Peyer's patch (tissue), 4 donors: ENCODE results near the gene CALCA. TPM values are rescaled to one million over a fixed set of nuclear protein-coding genes. Genes with fewer than 3 reads are reported as not detected.
"Not testable (repeated sequence)": the region's sequence is repeated elsewhere in the genome, so short reads cannot be mapped to it uniquely, and the experiment has no call there.

ENCODE experiments used
- DNase-seq, 3 donors: peaks; one replicate each; pipeline ENCODE4 v3.0.0-alpha.2; 2017 to 2019
- H3K27ac ChIP-seq, 4 donors: fragments of 200-600 bp; sonication (generic); one replicate each; pipeline ENCODE4 v1.5.1; 2016 to 2019
- H3K27me3 ChIP-seq, 2 donors: fragments of 200-600 bp; sonication (generic); one replicate each; pipeline ENCODE4 v1.5.1; 2019
- H3K36me3 ChIP-seq, 3 donors: fragments of 200-600 bp; sonication (generic); one replicate each; pipeline ENCODE4 v1.5.1; 2016 to 2019
- H3K4me1 ChIP-seq, 4 donors: fragments of 200-600 bp; sonication (generic); one replicate each; pipeline ENCODE4 v1.5.1; 2016 to 2019
- H3K4me3 ChIP-seq, 4 donors: fragments of 200-600 bp; sonication (generic); 1 replicate in 3 of 4; 2 replicates in 1 of 4; pipeline ENCODE4 v1.5.1; 2016 to 2019; ENCODE audit warnings: mild to moderate bottlenecking in 1 of 4
- H3K9me3 ChIP-seq, 4 donors: fragments of 200-600 bp; sonication (generic); one replicate each; pipeline ENCODE4 v1.5.1; 2016 to 2019; ENCODE audit warnings: mild to moderate bottlenecking in 1 of 4
- CTCF ChIP-seq, 6 experiments: fragments of 450-650 bp in 4 of 6; fragments of 200-600 bp in 2 of 6; sonication (generic) in 1 of 6; IDR thresholded peaks; one replicate each; pipeline ENCODE4 v1.5.1; 2017 to 2019; ENCODE audit warnings: antibody characterized with exemption in 6 of 6, mild to moderate bottlenecking in 3 of 6, moderate library complexity in 1 of 6
- POLR2A ChIP-seq, 2 donors: fragments of 450-650 bp; IDR thresholded peaks; one replicate each; pipeline ENCODE4 v1.5.1; 2017; ENCODE audit warnings: antibody characterized with exemption in 2 of 2, mild to moderate bottlenecking in 2 of 2, moderate library complexity in 2 of 2
- total RNA-seq, 4 donors: library from RNA; depleted of rRNA; stranded (reverse); fragments of >200 nt; gene quantifications; one replicate each; pipeline ENCODE4 v1.1.0, GENCODE V29; 2016

CALCA gene, protein sequence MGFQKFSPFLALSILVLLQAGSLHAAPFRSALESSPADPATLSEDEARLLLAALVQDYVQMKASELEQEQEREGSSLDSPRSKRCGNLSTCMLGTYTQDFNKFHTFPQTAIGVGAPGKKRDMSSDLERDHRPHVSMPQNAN
- not detected for total RNA-seq

DNA sequence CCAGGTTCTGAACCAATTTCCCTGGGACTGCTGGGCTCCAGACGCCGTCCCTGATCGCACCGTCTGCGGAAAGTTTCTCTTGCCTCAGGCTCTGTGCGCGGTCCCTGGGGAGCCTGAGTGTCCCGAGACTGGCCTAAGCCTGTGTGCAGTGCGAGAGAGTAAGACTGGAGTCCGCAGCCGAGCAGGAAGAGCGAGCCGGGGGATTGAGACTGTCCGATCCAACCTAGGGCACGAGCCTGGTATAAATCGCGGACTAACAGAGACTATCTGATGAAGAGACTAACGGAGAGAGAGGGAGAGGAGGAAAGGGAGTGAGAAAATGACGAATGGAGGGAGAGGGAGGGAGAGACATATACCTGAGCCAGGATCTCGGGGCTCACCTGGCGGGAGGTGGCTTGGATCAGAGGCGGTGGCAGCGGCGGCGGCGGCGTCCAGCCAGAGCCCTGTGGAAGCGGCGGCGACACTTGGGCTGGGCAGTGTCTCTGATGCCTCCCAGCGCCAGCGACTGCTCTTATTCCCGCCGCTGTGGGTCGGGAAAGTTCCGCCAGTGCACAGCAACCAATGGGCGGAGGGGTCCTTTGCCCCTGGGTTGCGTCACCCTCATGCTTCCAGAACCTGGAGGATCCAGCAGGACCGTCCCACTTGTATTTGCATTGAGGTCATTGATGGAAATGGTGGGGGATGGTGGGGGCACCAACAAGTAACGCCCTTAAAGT lies at the start of gene CALCA:
TSS of gene CALCA (minus strand) at position 487 of the 716 bp plus-strand sequence. CDS start 1,159 bp downstream, outside the sequence.
- H3K4me1 ChIP-seq, result peaks cover 0 to 21% (median 15%) of the 10 kb centered on the region in 4 donors
- TF ChIP-seq POLR2A (IDR thresholded peaks at IDR 0.05), result no peak
- H3K9me3 ChIP-seq, result no peaks in the 10 kb centered on the region
- H3K36me3 ChIP-seq, result no peaks in the 10 kb centered on the region
- H3K27me3 ChIP-seq, result peaks cover 0 to 20% of the 10 kb centered on the region in 2 donors
- DNase-seq, result no peak
- no peak within 1 kb of the TSS for H3K4me3 ChIP-seq
- no peak within 1 kb of the TSS for H3K27ac ChIP-seq

DNA sequence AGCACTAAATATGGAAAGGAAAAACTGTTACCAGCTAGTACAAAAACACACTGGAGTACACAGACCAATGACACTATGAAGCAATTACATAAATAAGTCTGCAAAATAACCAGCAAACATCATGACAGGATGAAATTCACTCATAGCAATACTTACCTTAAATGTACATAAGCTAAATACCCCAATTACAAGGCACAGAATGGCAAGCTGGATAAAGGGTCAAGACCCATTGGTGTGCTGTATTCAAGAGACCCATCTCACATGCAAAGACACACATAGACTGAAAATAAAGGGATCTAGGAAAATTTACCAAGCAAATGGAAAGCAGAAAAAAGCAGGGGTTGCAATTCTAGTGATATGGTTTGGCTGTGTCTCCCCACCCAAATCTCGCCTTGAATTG lies 44.0 kb upstream of the CALCA start:
- TF ChIP-seq POLR2A (IDR thresholded peaks at IDR 0.05), result no peak
- no peak for TF ChIP-seq CTCF (IDR thresholded peaks at IDR 0.05)
- Histone ChIP-seq H3K4me1 (no peaks in the 10 kb centered on the region), H3K27me3 (no peaks in the 10 kb centered on the region), H3K9me3 (peaks cover 0 to 8% (median 0%) of the 10 kb centered on the region in 4 donors), H3K36me3 (no peaks in the 10 kb centered on the region), H3K4me3 (no peak overlapping the region), H3K27ac (no peak overlapping the region)
- no peak for DNase-seq

DNA sequence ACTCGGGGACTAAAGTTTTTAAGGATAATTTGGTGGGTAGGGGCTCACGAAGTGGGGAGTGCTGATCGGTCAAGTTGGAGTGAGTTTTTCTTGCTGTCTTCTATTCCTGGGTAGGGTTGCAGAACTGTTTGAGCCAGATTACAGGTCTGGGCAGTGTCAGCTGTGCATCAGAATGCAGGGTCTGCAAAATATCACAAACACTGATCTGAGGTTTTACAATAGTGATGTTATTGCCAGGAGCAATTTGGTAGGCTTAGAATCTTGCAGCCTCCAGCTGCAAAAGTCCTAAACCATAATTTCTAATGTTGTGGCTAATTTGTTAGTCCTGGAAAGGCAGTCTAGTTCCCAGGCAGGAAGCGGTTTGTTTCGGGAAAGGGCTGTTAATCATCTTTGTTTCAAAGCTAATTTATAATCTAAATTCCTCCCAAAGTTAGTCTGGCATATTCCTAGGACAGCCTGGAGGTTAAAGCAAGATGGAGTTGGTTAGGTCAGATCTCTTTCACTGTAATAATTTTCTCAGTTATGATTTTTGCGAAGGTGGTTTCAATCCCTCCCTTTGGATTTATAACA lies 39.7 kb upstream of the CALCA start:
- no peak for DNase-seq
- no peaks in the 10 kb centered on the region for H3K36me3 ChIP-seq
- H3K4me3 ChIP-seq, result no peak overlapping the region
- no peaks in the 10 kb centered on the region for H3K27me3 ChIP-seq
- TF ChIP-seq CTCF (IDR thresholded peaks at IDR 0.05) (no peak), POLR2A (IDR thresholded peaks at IDR 0.05) (no peak)
- peaks cover 0 to 8% (median 0%) of the 10 kb centered on the region in 4 donors for H3K9me3 ChIP-seq
- no peak overlapping the region for H3K27ac ChIP-seq
- no peaks in the 10 kb centered on the region for H3K4me1 ChIP-seq

GRCh38 chr11:15010865-15011264 lies 38.7 kb upstream of the CALCA start:
- no peak for TF ChIP-seq POLR2A (IDR thresholded peaks at IDR 0.05)
- no peak for TF ChIP-seq CTCF (IDR thresholded peaks at IDR 0.05)
- Histone ChIP-seq H3K27ac (no peak overlapping the region), H3K4me1 (no peaks in the 10 kb centered on the region), H3K4me3 (no peak overlapping the region), H3K27me3 (no peaks in the 10 kb centered on the region), H3K36me3 (no peaks in the 10 kb centered on the region), H3K9me3 (no peaks in the 10 kb centered on the region)
- DNase-seq, result no peak

GRCh38 chr11:15006139-15006759 lies 34.1 kb upstream of the CALCA start:
- no peak for DNase-seq
- no peak overlapping the region for H3K4me3 ChIP-seq
- H3K4me1 ChIP-seq, result no peaks in the 10 kb centered on the region
- H3K27ac ChIP-seq, result no peak overlapping the region
- no peaks in the 10 kb centered on the region for H3K27me3 ChIP-seq
- TF ChIP-seq POLR2A (IDR thresholded peaks at IDR 0.05) (no peak), CTCF (IDR thresholded peaks at IDR 0.05) (peak in 4 of 6 experiments; percentile 35 to 41 (median 36))
- H3K9me3 ChIP-seq, result no peaks in the 10 kb centered on the region
- no peaks in the 10 kb centered on the region for H3K36me3 ChIP-seq

GRCh38 chr11:14988133-14988532 lies 16.0 kb upstream of the CALCA start:
- not testable (repeated sequence) for H3K4me3 ChIP-seq, H3K36me3 ChIP-seq, H3K27ac ChIP-seq, H3K4me1 ChIP-seq, DNase-seq, H3K9me3 ChIP-seq, H3K27me3 ChIP-seq
